Fibroblast of lung (primary cell): ENCODE results near the gene ZNF304.

Experiments used
- CTCF ChIP-seq, 2 donors: IDR thresholded peaks in 1 of 2; conservative IDR thresholded peaks in 1 of 2; 1 replicate in 1 of 2; 2 replicates in 1 of 2; pipeline ENCODE4 v1.5.1; 2011 to 2012; ENCODE audit warnings: low read length in 2 of 2, control low read depth in 1 of 2, inconsistent platforms in 1 of 2, low read depth in 1 of 2, mild to moderate bottlenecking in 1 of 2
- EZH2 ChIP-seq: IDR thresholded peaks from 2 replicates; pipeline ENCODE4 v1.5.1; 2012; ENCODE audit warnings: low read length, control low read depth, mild to moderate bottlenecking; ENCODE audit errors: missing control alignments

- no peak for TF ChIP-seq CTCF (conservative IDR thresholded peaks at IDR 0.05 in 1 of 2, IDR thresholded peaks at IDR 0.05 in 1 of 2; ENCODE audit: low read depth in 1 of 2, low read length in 2 of 2)
- TF ChIP-seq EZH2, result no peak
Measured at GRCh38 chr19:57377498-57378146, 26.6 kb downstream of the ZNF304 start.
